Measurements from ENCODE around the gene L3MBTL4.

The L3MBTL4 gene

DNA sequence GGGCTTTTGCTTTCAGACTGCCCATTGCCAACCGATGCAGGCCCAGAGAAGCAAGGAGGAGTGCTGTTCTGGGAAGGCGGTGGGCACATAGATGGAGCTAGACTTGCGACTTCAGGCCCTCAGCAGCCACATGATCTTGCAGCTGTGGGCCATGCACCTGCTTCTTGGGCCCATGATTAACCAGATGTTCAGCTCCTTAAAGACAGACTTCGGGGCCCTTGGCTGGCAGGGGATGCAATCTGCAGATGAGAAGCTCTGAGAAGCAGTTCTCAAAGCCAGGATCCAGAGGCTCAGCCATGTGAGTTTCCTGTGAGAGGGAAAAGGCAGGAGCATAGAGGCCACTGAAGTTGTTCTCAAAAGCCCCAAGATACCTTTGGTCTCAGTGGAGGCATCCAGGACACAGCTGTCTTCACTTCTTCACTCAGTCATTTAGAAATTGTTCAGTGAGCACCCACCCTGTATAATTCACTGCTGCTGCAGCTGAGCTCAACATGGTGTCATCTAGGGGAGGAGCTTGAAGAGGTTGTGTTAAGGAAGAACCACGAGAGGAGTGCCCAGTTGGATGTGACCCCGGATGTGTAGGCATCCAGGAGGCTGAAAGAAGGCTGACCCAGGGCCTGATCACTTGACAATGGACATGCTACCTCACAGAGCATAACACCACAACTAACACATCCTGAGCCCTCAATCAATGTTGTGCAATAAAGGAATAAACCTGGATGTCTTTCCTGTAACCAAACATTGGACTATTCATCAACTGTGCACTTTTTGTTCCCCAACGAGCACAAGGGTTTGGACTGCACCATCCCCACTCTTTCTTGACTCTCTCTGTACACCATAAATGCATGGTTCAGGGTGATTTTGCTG is 474.7 kb downstream of the L3MBTL4 start:
- CTCF ChIA-PET = no interaction called here
- POLR2A ChIA-PET = no interaction called here
- TF ChIP-seq, protein P1, sequence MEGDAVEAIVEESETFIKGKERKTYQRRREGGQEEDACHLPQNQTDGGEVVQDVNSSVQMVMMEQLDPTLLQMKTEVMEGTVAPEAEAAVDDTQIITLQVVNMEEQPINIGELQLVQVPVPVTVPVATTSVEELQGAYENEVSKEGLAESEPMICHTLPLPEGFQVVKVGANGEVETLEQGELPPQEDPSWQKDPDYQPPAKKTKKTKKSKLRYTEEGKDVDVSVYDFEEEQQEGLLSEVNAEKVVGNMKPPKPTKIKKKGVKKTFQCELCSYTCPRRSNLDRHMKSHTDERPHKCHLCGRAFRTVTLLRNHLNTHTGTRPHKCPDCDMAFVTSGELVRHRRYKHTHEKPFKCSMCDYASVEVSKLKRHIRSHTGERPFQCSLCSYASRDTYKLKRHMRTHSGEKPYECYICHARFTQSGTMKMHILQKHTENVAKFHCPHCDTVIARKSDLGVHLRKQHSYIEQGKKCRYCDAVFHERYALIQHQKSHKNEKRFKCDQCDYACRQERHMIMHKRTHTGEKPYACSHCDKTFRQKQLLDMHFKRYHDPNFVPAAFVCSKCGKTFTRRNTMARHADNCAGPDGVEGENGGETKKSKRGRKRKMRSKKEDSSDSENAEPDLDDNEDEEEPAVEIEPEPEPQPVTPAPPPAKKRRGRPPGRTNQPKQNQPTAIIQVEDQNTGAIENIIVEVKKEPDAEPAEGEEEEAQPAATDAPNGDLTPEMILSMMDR (IDR thresholded peaks at IDR 0.05; ENCODE audit: control extremely low read depth, extremely low read depth, low read depth, missing control alignments) = no peak
- no peak for DNase-seq (ENCODE audit: extremely low spot score)

DNA sequence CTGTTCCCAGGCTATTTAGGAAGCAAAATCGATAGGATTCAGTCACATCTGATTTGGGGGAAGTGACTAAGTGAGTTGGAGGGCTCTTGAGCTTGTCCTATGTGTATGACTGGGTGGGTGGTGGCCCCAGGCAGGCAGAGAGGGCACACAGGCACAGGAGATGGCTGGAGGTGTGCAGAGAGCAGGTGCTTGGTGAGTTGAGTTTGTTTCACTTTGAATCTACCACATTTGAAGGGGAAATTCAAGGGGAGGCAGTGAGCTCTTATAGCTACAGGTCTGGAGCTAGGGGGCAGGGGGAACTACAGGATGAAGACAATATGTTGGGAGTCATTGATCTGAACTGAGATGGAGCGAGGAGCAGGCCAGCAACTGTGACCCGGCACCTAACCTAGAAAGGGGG is 476.9 kb downstream of the L3MBTL4 start:
- CTCF ChIA-PET = interaction anchor here (1.2 kb wide), 1 partner anchor 11 kb away, joined by 6 read pairs; no protein-coding TSS in a partner anchor
- POLR2A ChIA-PET = no interaction called here
- TF ChIP-seq, protein P1 (IDR thresholded peaks at IDR 0.05; ENCODE audit: control extremely low read depth, extremely low read depth, low read depth, missing control alignments) = no peak
- no peak for DNase-seq (ENCODE audit: extremely low spot score)

DNA sequence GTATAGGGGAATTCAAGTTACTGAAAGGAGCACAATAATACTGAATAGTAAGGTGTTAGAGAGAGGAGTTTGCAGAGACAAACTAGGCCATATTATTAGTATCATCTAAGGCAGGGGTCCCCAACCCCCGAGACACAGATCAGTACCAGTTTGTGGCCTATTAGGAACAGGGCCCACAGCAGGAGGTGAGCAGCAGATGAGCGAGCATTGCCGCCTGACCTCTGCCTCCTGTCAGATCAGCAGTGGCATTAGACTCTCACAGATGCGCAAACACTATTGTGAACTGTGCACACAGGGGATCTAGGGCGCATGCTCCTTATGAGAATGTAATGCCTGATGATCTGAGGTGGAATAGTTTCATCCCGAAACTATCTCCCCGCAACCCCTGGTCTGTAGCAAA is 477.6 kb downstream of the L3MBTL4 start:
- ChIA-PET CTCF (no interaction called here), POLR2A (no interaction called here)
- TF ChIP-seq, protein P1 (IDR thresholded peaks at IDR 0.05; ENCODE audit: control extremely low read depth, extremely low read depth, low read depth, missing control alignments) = no peak
- no peak for DNase-seq (ENCODE audit: extremely low spot score)

DNA sequence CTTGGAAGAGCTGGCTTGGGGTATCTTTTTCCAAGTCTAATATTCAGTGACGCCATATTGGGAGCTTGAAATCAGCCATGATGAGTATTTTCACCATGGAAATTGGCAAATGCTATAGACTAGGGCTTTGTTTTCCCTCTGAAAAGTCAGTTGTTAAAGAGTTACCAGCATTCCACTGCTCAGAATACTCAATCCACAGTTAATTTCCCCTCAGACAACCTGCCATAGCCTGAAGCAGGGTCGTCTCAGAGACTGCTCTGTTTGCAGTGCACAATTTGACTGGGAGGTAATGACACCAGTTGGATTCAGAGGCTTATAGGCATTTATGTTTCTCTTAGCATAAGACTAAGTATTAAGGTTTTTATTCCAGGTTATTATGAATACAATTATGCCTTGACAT is 483.9 kb downstream of the L3MBTL4 start:
- DNase-seq (ENCODE audit: extremely low spot score) = no peak
- CTCF ChIA-PET = interaction anchor here (0.8 to 1.2 kb wide), 2 partner anchors 9 to 18 kb away, joined by 3 read pairs; no protein-coding TSS in a partner anchor
- POLR2A ChIA-PET = no interaction called here
- TF ChIP-seq, protein P1 (IDR thresholded peaks at IDR 0.05; ENCODE audit: control extremely low read depth, extremely low read depth, low read depth, missing control alignments) = no peak

DNA sequence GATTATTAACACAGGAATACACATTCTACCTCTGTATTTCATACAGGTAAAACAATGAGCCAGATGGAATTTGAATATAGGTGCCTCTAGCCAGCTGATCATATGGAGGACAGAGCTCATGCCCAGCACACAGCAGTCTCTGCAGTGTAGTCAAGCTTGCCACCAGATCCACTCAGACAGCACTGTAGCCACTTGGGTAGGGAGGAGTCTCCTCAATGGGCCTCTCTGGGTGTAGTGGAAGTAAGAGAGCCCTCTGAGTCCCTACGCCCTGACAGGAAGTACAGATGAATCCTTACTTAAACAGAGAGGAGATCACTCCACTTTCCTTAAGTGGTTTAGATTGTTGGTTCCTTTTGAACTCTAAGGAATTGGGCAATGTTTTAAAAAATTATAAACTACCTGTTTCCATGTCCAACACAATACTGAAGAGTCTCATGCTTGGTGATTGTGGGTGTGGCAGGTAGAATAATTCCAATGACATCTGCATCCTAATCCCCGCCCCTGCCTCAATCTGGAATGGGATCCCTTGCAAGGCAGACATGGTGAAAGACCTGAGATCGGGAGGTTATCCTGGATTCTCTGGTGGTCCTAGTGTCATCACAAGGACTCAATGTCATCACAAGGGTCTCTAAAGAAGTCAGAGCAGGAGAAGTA is 496.4 kb downstream of the L3MBTL4 start:
- ChIA-PET POLR2A (no interaction called here), CTCF (interaction anchor here (1.0 kb wide), 2 partner anchors 10 to 28 kb away, joined by 3 read pairs; no protein-coding TSS in a partner anchor)
- DNase-seq (ENCODE audit: extremely low spot score) = no peak
- TF ChIP-seq, protein P1 (IDR thresholded peaks at IDR 0.05; ENCODE audit: control extremely low read depth, extremely low read depth, low read depth, missing control alignments) = no peak

DNA sequence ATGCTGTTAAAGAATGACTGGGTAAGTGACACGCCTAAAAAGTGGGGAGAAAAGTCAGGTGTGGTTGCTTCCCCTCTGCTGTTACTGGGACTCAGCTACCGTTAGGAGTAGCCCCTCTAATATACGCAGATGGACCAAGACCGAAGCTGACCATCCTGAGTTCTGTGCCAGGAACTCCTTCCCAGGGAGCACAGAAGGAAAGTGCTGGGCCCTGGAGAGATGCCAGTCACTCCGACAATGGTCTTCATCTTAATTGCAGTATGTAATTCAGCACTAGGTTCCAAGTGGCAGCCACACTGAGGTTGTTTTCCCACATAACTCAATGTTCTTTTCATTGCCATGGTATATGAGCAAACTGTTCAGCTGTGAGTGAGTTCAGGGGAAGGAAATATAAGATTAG is 499.8 kb downstream of the L3MBTL4 start:
- CTCF ChIA-PET = interaction anchor here (1.1 to 2.4 kb wide), 6 partner anchors 10 to 607 kb away, joined by 3 to 11 read pairs (median 5); no protein-coding TSS in a partner anchor
- no peak for DNase-seq (ENCODE audit: extremely low spot score)
- TF ChIP-seq, protein P1 (IDR thresholded peaks at IDR 0.05; ENCODE audit: control extremely low read depth, extremely low read depth, low read depth, missing control alignments) = no peak
- POLR2A ChIA-PET = no interaction called here
